ENCODE data around the gene HBA2. TPM values are rescaled to one million over a fixed set of nuclear protein-coding genes. Genes with fewer than 3 reads are reported as not detected.

The HBA2 gene
- total RNA-seq, 3 donors from 2014 or later (not counting 1 experiment from before 2014, with no cell fraction given) = 3.2 to 9.9 TPM; not detected in 1

- Mint-ChIP-seq H3K4me3 (no peak overlapping the region), H3K27ac (no peak overlapping the region)
- ATAC-seq = no peak
Measured at GRCh38 chr16:192686-193085, 20.0 kb downstream of the HBA2 start.

GRCh38 chr16:193441-193840 is 20.8 kb downstream of the HBA2 start:
- intact Hi-C loops (cut with micrococcal nuclease) = no loop called here
- H3K36me3 Mint-ChIP-seq = no peaks in the 10 kb centered on the region
- Histone ChIP-seq H3K27me3 (ENCODE audit: control insufficient read depth, insufficient read depth, low read length) (no peaks in the 10 kb centered on the region), H3K4me3 (ENCODE audit: low read length) (no peak overlapping the region), H3K36me3 (ENCODE audit: control insufficient read depth, insufficient read depth, low read length) (peaks cover 67% of the 10 kb centered on the region), H3K27ac (ENCODE audit: low read length) (no peak overlapping the region), H3K9me3 (ENCODE audit: control insufficient read depth, insufficient read depth, low read length) (no peaks in the 10 kb centered on the region), H3K4me1 (ENCODE audit: control insufficient read depth, insufficient read depth, low read length) (no peaks in the 10 kb centered on the region)
- no peaks in the 10 kb centered on the region for H3K9me3 Mint-ChIP-seq
- no peak for TF ChIP-seq CTCF (IDR thresholded peaks at IDR 0.05)
- DNase-seq (no peak), ATAC-seq (no peak)
- WGBS (ENCODE audit: insufficient coverage) = 97% methylated on average over 15 of the region's 15 CpGs
- no peak overlapping the region for H3K27ac Mint-ChIP-seq
- H3K4me1 Mint-ChIP-seq = peaks cover 0 to 5% of the 10 kb centered on the region in 2 donors
- no peaks in the 10 kb centered on the region for H3K27me3 Mint-ChIP-seq (ENCODE audit: low read depth in 2 of 2)
- H3K4me3 Mint-ChIP-seq = no peak overlapping the region

More at GRCh38 chr16:192686-193085, 20.0 kb downstream of the HBA2 start:
- H3K27me3 ChIP-seq (ENCODE audit: control insufficient read depth, insufficient read depth, low read length) = no peaks in the 10 kb centered on the region
- intact Hi-C loops (cut with micrococcal nuclease) = no loop called here
- H3K27ac ChIP-seq (ENCODE audit: low read length) = no peak overlapping the region
- no peaks in the 10 kb centered on the region for H3K9me3 ChIP-seq (ENCODE audit: control insufficient read depth, insufficient read depth, low read length)
- Mint-ChIP-seq H3K9me3 (no peaks in the 10 kb centered on the region), H3K36me3 (no peaks in the 10 kb centered on the region), H3K4me1 (peaks cover 0 to 5% of the 10 kb centered on the region in 2 donors), H3K27me3 (ENCODE audit: low read depth in 2 of 2) (no peaks in the 10 kb centered on the region)
- no peak for DNase-seq
- H3K4me1 ChIP-seq (ENCODE audit: control insufficient read depth, insufficient read depth, low read length) = no peaks in the 10 kb centered on the region
- WGBS (ENCODE audit: insufficient coverage) = 98% methylated on average over 10 of the region's 11 CpGs
- peaks cover 65% of the 10 kb centered on the region for H3K36me3 ChIP-seq (ENCODE audit: control insufficient read depth, insufficient read depth, low read length)
- H3K4me3 ChIP-seq (ENCODE audit: low read length) = no peak overlapping the region
- TF ChIP-seq CTCF (IDR thresholded peaks at IDR 0.05) = no peak

GRCh38 chr16:194516-194915 is 21.8 kb downstream of the HBA2 start:
- Histone ChIP-seq H3K4me3 (ENCODE audit: low read length) (no peak overlapping the region), H3K27ac (ENCODE audit: low read length) (no peak overlapping the region), H3K9me3 (ENCODE audit: control insufficient read depth, insufficient read depth, low read length) (no peaks in the 10 kb centered on the region), H3K4me1 (ENCODE audit: control insufficient read depth, insufficient read depth, low read length) (no peaks in the 10 kb centered on the region), H3K36me3 (ENCODE audit: control insufficient read depth, insufficient read depth, low read length) (peaks cover 66% of the 10 kb centered on the region), H3K27me3 (ENCODE audit: control insufficient read depth, insufficient read depth, low read length) (no peaks in the 10 kb centered on the region)
- no peak for ATAC-seq
- Mint-ChIP-seq H3K4me1 (peaks cover 0 to 5% of the 10 kb centered on the region in 2 donors), H3K27ac (no peak overlapping the region), H3K27me3 (ENCODE audit: low read depth in 2 of 2) (no peaks in the 10 kb centered on the region), H3K9me3 (no peaks in the 10 kb centered on the region), H3K36me3 (no peaks in the 10 kb centered on the region), H3K4me3 (no peak overlapping the region)
- intact Hi-C loops (cut with micrococcal nuclease) = no loop called here
- no peak for DNase-seq
- no peak for TF ChIP-seq CTCF (IDR thresholded peaks at IDR 0.05)
- 92% methylated on average over 6 of the region's 6 CpGs for WGBS (ENCODE audit: insufficient coverage)

GRCh38 chr16:200388-200787 is 27.7 kb downstream of the HBA2 start:
- Mint-ChIP-seq H3K9me3 (no peaks in the 10 kb centered on the region), H3K36me3 (no peaks in the 10 kb centered on the region), H3K27ac (no peak overlapping the region), H3K27me3 (ENCODE audit: low read depth in 2 of 2) (no peaks in the 10 kb centered on the region), H3K4me1 (no peaks in the 10 kb centered on the region), H3K4me3 (no peak overlapping the region)
- ATAC-seq (no peak), DNase-seq (no peak)
- H3K36me3 ChIP-seq (ENCODE audit: control insufficient read depth, insufficient read depth, low read length) = peaks cover 55% of the 10 kb centered on the region
- 98% methylated on average over 5 of the region's 5 CpGs for WGBS (ENCODE audit: insufficient coverage)
- TF ChIP-seq CTCF (IDR thresholded peaks at IDR 0.05) = no peak
- H3K9me3 ChIP-seq (ENCODE audit: control insufficient read depth, insufficient read depth, low read length) = no peaks in the 10 kb centered on the region
- H3K27me3 ChIP-seq (ENCODE audit: control insufficient read depth, insufficient read depth, low read length) = no peaks in the 10 kb centered on the region
- intact Hi-C loops (cut with micrococcal nuclease) = no loop called here
- H3K4me3 ChIP-seq (ENCODE audit: low read length) = no peak overlapping the region
- no peaks in the 10 kb centered on the region for H3K4me1 ChIP-seq (ENCODE audit: control insufficient read depth, insufficient read depth, low read length)
- H3K27ac ChIP-seq (ENCODE audit: low read length) = no peak overlapping the region
